H1 (cell line): ENCODE measurements around the gene SPDEF. TPM values are rescaled to one million over a fixed set of nuclear protein-coding genes. Genes with fewer than 3 reads are reported as not detected.

ENCODE experiments used
- CTCF ChIA-PET: fragments of 300-600 bp; sonication (Branson Sonifier 250); formaldehyde crosslinking; loops from one replicate; lab custom pipeline; 2021; ENCODE audit not compliant: partially characterized antibody; lab: Charles Lee
- POLR2A ChIA-PET: fragments of 300-600 bp; sonication (Branson Sonifier 250); formaldehyde crosslinking; loops from one replicate; lab custom pipeline; 2021; ENCODE audit warnings: inconsistent platforms; ENCODE audit not compliant: partially characterized antibody; lab: Charles Lee
- DNase-seq, 2 experiments: peaks; one replicate each; pipeline versions ENCODE4 v3.0.0 to v3.0.0-alpha.2; 2010 to 2022; ENCODE audit warnings: low spot score in 2 of 2, low read depth in 1 of 2, mixed read lengths in 1 of 2
- FAIRE-seq: peaks from 2 replicates; lab custom pipeline; 2011; peaks lifted over from hg19 to GRCh38; lab: Jason Lieb, UNC
- H2AFZ ChIP-seq: 2 replicates; pipeline ENCODE4 v1.8.1; 2012; ENCODE audit warnings: low read length, inconsistent platforms
- H2AK5ac ChIP-seq: 2 replicates; pipeline ENCODE4 v1.6.1; 2013; ENCODE audit warnings: low read depth, low read length
- H2BK120ac ChIP-seq: replicated peaks from 2 replicates; pipeline ENCODE3; 2013; ENCODE audit warnings: low read depth, low read length, inconsistent platforms
- H2BK12ac ChIP-seq: 2 replicates; pipeline ENCODE4 v1.6.1; 2013; ENCODE audit warnings: low read depth, low read length
- H2BK15ac ChIP-seq: 2 replicates; pipeline ENCODE4 v1.6.1; 2013; ENCODE audit warnings: low read length
- H2BK20ac ChIP-seq: 2 replicates; pipeline ENCODE4 v1.6.1; 2013; ENCODE audit warnings: low read length
- H2BK5ac ChIP-seq: 2 replicates; pipeline ENCODE4 v1.6.1; 2013; ENCODE audit warnings: low read depth, low read length
- H3K14ac ChIP-seq: 2 replicates; pipeline ENCODE4 v1.6.1; 2013; ENCODE audit warnings: inconsistent platforms; ENCODE audit not compliant: insufficient read length
- H3K18ac ChIP-seq: 2 replicates; pipeline ENCODE4 v1.6.1; 2013; ENCODE audit warnings: low read length; ENCODE audit errors: extremely low read depth
- H3K23ac ChIP-seq: 2 replicates; pipeline ENCODE4 v1.6.1; 2013; ENCODE audit warnings: inconsistent platforms; ENCODE audit not compliant: insufficient read length
- H3K23me2 ChIP-seq: 2 replicates; pipeline ENCODE4 v1.6.1; 2013; ENCODE audit warnings: low read depth, low read length
- H3K27ac ChIP-seq: 2 replicates; pipeline ENCODE4 v1.6.1; 2011; ENCODE audit warnings: low read depth, low read length, inconsistent platforms
- H3K27me3 ChIP-seq, 4 experiments: replicated peaks in 1 of 4; 1 replicate in 1 of 4; 2 replicates in 3 of 4; pipeline versions ENCODE4 v1.6.1 to v1.8.1; 2011 to 2013; ENCODE audit warnings: low read length in 3 of 4, mild to moderate bottlenecking in 3 of 4, inconsistent platforms in 2 of 4, mixed read lengths in 2 of 4, moderate library complexity in 1 of 4; ENCODE audit not compliant: control insufficient read depth in 3 of 4, insufficient read depth in 3 of 4; ENCODE audit errors: extremely low read depth in 1 of 4
- H3K36me3 ChIP-seq, 4 experiments: 2 replicates each; pipeline versions ENCODE4 v1.6.1 to v1.8.1; 2011 to 2013; ENCODE audit warnings: mild to moderate bottlenecking in 4 of 4, low read length in 3 of 4, moderate library complexity in 2 of 4, control low read depth in 1 of 4, inconsistent platforms in 1 of 4; ENCODE audit not compliant: insufficient read depth in 4 of 4, control insufficient read depth in 2 of 4
- H3K4ac ChIP-seq: replicated peaks from 2 replicates; pipeline ENCODE3; 2013; ENCODE audit warnings: low read length, low read depth, mixed read lengths, inconsistent platforms; ENCODE audit not compliant: insufficient read length
- H3K4me1 ChIP-seq, 4 experiments: replicated peaks in 1 of 4; 1 replicate in 1 of 4; 2 replicates in 3 of 4; pipeline versions ENCODE4 v1.6.1 to v1.8.1; 2011 to 2013; ENCODE audit warnings: low read length in 3 of 4, inconsistent platforms in 2 of 4, mixed read lengths in 1 of 4; ENCODE audit not compliant: insufficient read depth in 4 of 4, control insufficient read depth in 3 of 4
- H3K4me2 ChIP-seq, 2 experiments: 2 replicates each; pipeline versions ENCODE4 v1.6.1 to v1.8.1; 2011 to 2013; ENCODE audit warnings: low read depth in 2 of 2, low read length in 2 of 2, control low read depth in 1 of 2, inconsistent platforms in 1 of 2, mild to moderate bottlenecking in 1 of 2; ENCODE audit not compliant: insufficient read depth in 1 of 2
- H3K4me3 ChIP-seq, 4 experiments: fragments of 200-600, 300-600 bp in 1 of 4; sonication (generic), shearing (Covaris generic), sonication (Bioruptor Twin) in 1 of 4; 2 replicates each; pipeline versions ENCODE4 v1.5.1 to v1.8.1; 2011 to 2016; ENCODE audit warnings: low read length in 4 of 4, low read depth in 3 of 4, control low read depth in 2 of 4, inconsistent platforms in 2 of 4, mild to moderate bottlenecking in 2 of 4, mixed read lengths in 1 of 4, moderate library complexity in 1 of 4; ENCODE audit not compliant: insufficient read depth in 2 of 4; ENCODE audit errors: extremely low read depth in 1 of 4
- H3K56ac ChIP-seq: replicated peaks from 2 replicates; pipeline ENCODE3; 2013; ENCODE audit warnings: low read depth, mild to moderate bottlenecking, mixed read lengths, low read length, inconsistent platforms; ENCODE audit not compliant: insufficient read length
- H3K79me1 ChIP-seq: 2 replicates; pipeline ENCODE4 v1.6.1; 2013; ENCODE audit warnings: low read depth, low read length, control low read depth
- H3K79me2 ChIP-seq, 2 experiments: 2 replicates each; pipeline versions ENCODE4 v1.6.1 to v1.8.1; 2012 to 2013; ENCODE audit warnings: low read length in 2 of 2, mild to moderate bottlenecking in 2 of 2, inconsistent platforms in 1 of 2; ENCODE audit not compliant: insufficient read depth in 2 of 2, control insufficient read depth in 1 of 2
- H3K9ac ChIP-seq, 4 experiments: replicated peaks in 1 of 4; 1 replicate in 1 of 4; 2 replicates in 3 of 4; pipeline versions ENCODE4 v1.6.1 to v1.8.1; 2011 to 2013; ENCODE audit warnings: low read depth in 3 of 4, low read length in 3 of 4, control low read depth in 2 of 4, mild to moderate bottlenecking in 2 of 4, moderate library complexity in 2 of 4, inconsistent platforms in 1 of 4; ENCODE audit errors: extremely low read depth in 1 of 4
- H3K9me3 ChIP-seq, 2 experiments: 2 replicates each; pipeline versions ENCODE4 v1.6.1 to v1.8.1; 2012 to 2013; ENCODE audit warnings: mild to moderate bottlenecking in 2 of 2, moderate library complexity in 2 of 2, control low read depth in 1 of 2, inconsistent platforms in 1 of 2, low read depth in 1 of 2, low read length in 1 of 2, mixed read lengths in 1 of 2; ENCODE audit not compliant: insufficient read depth in 2 of 2
- H4K20me1 ChIP-seq, 2 experiments: replicated peaks in 1 of 2; 2 replicates each; pipeline versions ENCODE3 to v1.8.1; 2011 to 2013; ENCODE audit warnings: inconsistent platforms in 2 of 2, low read length in 2 of 2, mild to moderate bottlenecking in 1 of 2; ENCODE audit not compliant: insufficient read depth in 2 of 2, control insufficient read depth in 1 of 2
- H4K5ac ChIP-seq: 2 replicates; pipeline ENCODE4 v1.6.1; 2013; ENCODE audit warnings: low read length, low read depth, mixed read lengths, inconsistent platforms; ENCODE audit not compliant: insufficient read length
- H4K8ac ChIP-seq: 2 replicates; pipeline ENCODE4 v1.8.0; 2013; ENCODE audit warnings: mild to moderate bottlenecking, moderate library complexity, low read length, inconsistent platforms; ENCODE audit not compliant: insufficient read depth; ENCODE audit errors: extremely low read depth
- H4K91ac ChIP-seq: replicated peaks from 2 replicates; pipeline ENCODE3; 2013; ENCODE audit warnings: low read length, mixed read lengths, inconsistent platforms; ENCODE audit not compliant: insufficient read length
- ATF3 ChIP-seq: IDR thresholded peaks from 2 replicates; pipeline ENCODE4 v1.6.1; 2011; ENCODE audit warnings: low read depth, mild to moderate bottlenecking, low read length; ENCODE audit not compliant: insufficient read depth
- CBX5 ChIP-seq: fragments of 300-800, 300-1000 bp; sonication (generic); IDR thresholded peaks from 2 replicates; pipeline ENCODE4 v1.7.1; 2016; ENCODE audit warnings: antibody characterized with exemption, low read length, low read depth
- CHD1 ChIP-seq: IDR thresholded peaks from 2 replicates; pipeline ENCODE4 v1.6.1; 2012; ENCODE audit warnings: low read depth, low read length, improper control_type of control experiment
- CREB1 ChIP-seq: IDR thresholded peaks from 2 replicates; pipeline ENCODE4 v1.6.1; 2012; ENCODE audit warnings: inconsistent platforms
- CTBP2 ChIP-seq: IDR thresholded peaks from 2 replicates; pipeline ENCODE4 v1.7.0; 2011; ENCODE audit warnings: borderline replicate concordance, mild to moderate bottlenecking, moderate library complexity, mixed read lengths, low read length; ENCODE audit not compliant: insufficient read depth, insufficient read length
- GTF2F1 ChIP-seq: IDR thresholded peaks from 2 replicates; pipeline ENCODE4 v1.6.1; 2012; ENCODE audit warnings: low read depth, low read length, improper control_type of control experiment, borderline replicate concordance
- HDAC6 ChIP-seq: IDR thresholded peaks from one replicate; pipeline ENCODE4 v1.7.1; 2012; ENCODE audit warnings: low read depth, mild to moderate bottlenecking, inconsistent platforms, low read length, moderate library complexity
- MAFK ChIP-seq: IDR thresholded peaks from 2 replicates; pipeline ENCODE4 v1.6.1; 2012; ENCODE audit warnings: low read depth, mild to moderate bottlenecking, improper control_type of control experiment, low read length
- RXRA ChIP-seq: IDR thresholded peaks from 2 replicates; pipeline ENCODE4 v1.6.1; 2011; ENCODE audit warnings: low read depth, mild to moderate bottlenecking, low read length, moderate library complexity; ENCODE audit not compliant: insufficient read depth
- TAF1 ChIP-seq: IDR thresholded peaks from 2 replicates; pipeline ENCODE4 v1.6.1; 2011; ENCODE audit warnings: mild to moderate bottlenecking, low read depth, low read length
- TEAD4 ChIP-seq: IDR thresholded peaks from 2 replicates; pipeline ENCODE4 v1.6.1; 2012; ENCODE audit warnings: low read depth, low read length, inconsistent platforms, mixed read lengths
- ZNF274 ChIP-seq: IDR thresholded peaks from 2 replicates; pipeline ENCODE4 v1.7.0; 2012; ENCODE audit warnings: low read length, borderline replicate concordance; ENCODE audit errors: extremely low read depth
- WGBS, 2 experiments: shearing (Covaris generic) in 1 of 2; methylation state at CpG; one replicate each; pipeline versions ENCODE4 v1.1.6 to v1.1.7; 2013 to 2015; ENCODE audit warnings: low lambda C conversion rate in 2 of 2, mixed read lengths in 2 of 2, inconsistent platforms in 1 of 2, low coverage in 1 of 2, missing lambda C conversion rate in 1 of 2; ENCODE audit not compliant: insufficient replicate concordance in 2 of 2, insufficient coverage in 1 of 2, insufficient read length in 1 of 2; ENCODE audit errors: extremely low coverage in 1 of 2, missing lambda C conversion rate in 1 of 2; 5-methylcytosine and 5-hydroxymethylcytosine counted together
- polyA plus RNA-seq, 7 experiments: library from polyadenylated mRNA; depleted of rRNA in 3 of 7; stranded (reverse) in 5 of 7; unstranded in 2 of 7; fragments of >200 nt in 5 of 7; fragments of 200-250 nt in 2 of 7; gene quantifications; 1 replicate in 5 of 7; 2 replicates in 1 of 7; 4 replicates in 1 of 7; pipeline versions ENCODE4 v1.2.1 to v1.2.3, GENCODE V29; 2011 to 2013; ENCODE audit warnings: missing spikeins in 2 of 7, mixed read lengths in 2 of 7
- total RNA-seq: library from RNA; stranded (reverse); fragmentation: NEBNext Ultra II Directional; extraction: Animal tissue kit (Norgen Biotek cat#: 25700); gene quantifications from 2 replicates; pipeline ENCODE4 v1.2.1, GENCODE V29; 2021

SPDEF gene
- total and polyA plus RNA-seq, 2 of the 8 experiments (the other 6 are each of a cell fraction or from before 2014, with no cell fraction given), result 0.15 to 0.30 TPM

- Histone ChIP-seq H3K14ac (no peak overlapping the region), H3K4ac (no peak overlapping the region), H3K23ac (no peak overlapping the region), H2BK5ac (no peak overlapping the region), H4K91ac (no peak overlapping the region), H2BK120ac (no peak overlapping the region), H3K27me3 (no peaks in the 10 kb centered on the region), H3K9me3 (no peaks in the 10 kb centered on the region), H4K5ac (no peak overlapping the region), H3K79me2 (no peaks in the 10 kb centered on the region), H3K36me3 (no peaks in the 10 kb centered on the region), H2AK5ac (no peak overlapping the region), H2BK12ac (peak overlapping the region; percentile 23; the same call in 1 of the 2 replicates), H3K79me1 (no peaks in the 10 kb centered on the region), H3K4me1 (peaks cover 0 to 15% (median 7%) of the 10 kb centered on the region in 4 experiments; a peak in 5 of 7 replicates), H3K4me3 (no peak overlapping the region), H3K23me2 (no peaks in the 10 kb centered on the region), H3K18ac (peak overlapping the region; percentile 66; the same call in 1 of the 2 replicates), H3K9ac (no peak overlapping the region; a peak in 1 of 7 replicates), H4K20me1 (no peaks in the 10 kb centered on the region), H2AFZ (no peak overlapping the region), H2BK15ac (no peak overlapping the region), H4K8ac (no peak overlapping the region), H3K27ac (no peak overlapping the region), H3K56ac (no peak overlapping the region), H2BK20ac (no peak overlapping the region), H3K4me2 (no peak overlapping the region)
- CTCF ChIA-PET, result interaction anchor here (0.7 to 3.7 kb wide), 10 partner anchors 9 to 319 kb away, joined by 3 to 20 read pairs (median 4); partner anchors contain the start of gene SPDEF
- DNase-seq, result no peak
- POLR2A ChIA-PET, result interaction anchor here (2.2 kb wide), 1 partner anchor 37 kb away, joined by 6 read pairs; no protein-coding TSS in a partner anchor
- 84% methylated on average over 12 of the region's 12 CpGs; no CpG with 5 or more reads in 1 of the 2 experiments for WGBS, 2 experiments
- FAIRE-seq, result no peak
- no peak for TF ChIP-seq TAF1
- no peak for TF ChIP-seq CTBP2
- no peak for TF ChIP-seq HDAC6
- no peak for TF ChIP-seq CBX5
- TF ChIP-seq CHD1, result no peak
- TF ChIP-seq MAFK, result no peak
- no peak for TF ChIP-seq TEAD4
- no peak for TF ChIP-seq ZNF274
- TF ChIP-seq GTF2F1, result no peak
- no peak for TF ChIP-seq RXRA
- no peak for TF ChIP-seq CREB1
- TF ChIP-seq ATF3, result no peak
These were observed 12.4 kb upstream of the SPDEF start for GRCh38 chr6:34568341-34569201.
